Activated CD8-positive, alpha-beta memory T cell treated with anti-CD3 and anti-CD28 coated beads for 24 hours (primary cell): ENCODE results near the gene FXYD2.
A peak's percentile ranks its signal among the peaks of the same experiment; 100 is the strongest.

ENCODE experiments used
- DNase-seq: peaks from one replicate; pipeline ENCODE4 v3.0.0-alpha.2; 2020

FXYD2 gene

DNA sequence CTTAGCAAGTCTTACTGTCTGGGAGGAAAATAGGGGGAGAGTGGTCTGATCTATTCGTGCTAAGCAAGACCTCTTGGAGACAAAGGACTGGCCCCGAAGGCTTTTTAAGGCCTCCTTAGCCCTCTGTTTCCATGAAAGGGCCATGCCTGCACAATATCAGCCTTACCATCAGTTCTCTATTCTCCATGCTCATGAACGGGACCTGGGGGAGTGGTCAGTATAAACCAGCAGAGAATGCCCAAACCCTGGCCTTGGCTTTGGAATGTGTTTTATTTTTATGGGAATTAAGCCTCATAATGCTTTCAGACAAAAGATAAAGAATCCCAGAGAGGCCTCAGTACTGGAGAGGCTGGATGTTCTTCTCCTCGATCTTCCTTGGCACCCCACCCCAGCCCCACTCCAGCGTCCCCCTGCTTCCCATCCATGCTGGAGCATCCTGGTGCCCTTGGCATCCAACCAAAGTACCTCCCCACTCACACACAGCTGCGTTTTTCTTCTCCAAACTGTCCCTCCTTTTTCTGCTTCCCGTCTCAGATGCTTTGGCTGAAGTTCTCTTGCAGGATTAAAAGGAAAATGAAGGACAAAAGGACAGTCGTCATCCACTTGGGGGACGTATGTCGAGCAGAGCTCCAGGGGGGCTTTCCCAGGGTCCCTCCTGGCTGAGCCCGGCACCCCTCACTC lies 33.3 kb upstream of the FXYD2 start:
- DNase-seq: no peak

DNA sequence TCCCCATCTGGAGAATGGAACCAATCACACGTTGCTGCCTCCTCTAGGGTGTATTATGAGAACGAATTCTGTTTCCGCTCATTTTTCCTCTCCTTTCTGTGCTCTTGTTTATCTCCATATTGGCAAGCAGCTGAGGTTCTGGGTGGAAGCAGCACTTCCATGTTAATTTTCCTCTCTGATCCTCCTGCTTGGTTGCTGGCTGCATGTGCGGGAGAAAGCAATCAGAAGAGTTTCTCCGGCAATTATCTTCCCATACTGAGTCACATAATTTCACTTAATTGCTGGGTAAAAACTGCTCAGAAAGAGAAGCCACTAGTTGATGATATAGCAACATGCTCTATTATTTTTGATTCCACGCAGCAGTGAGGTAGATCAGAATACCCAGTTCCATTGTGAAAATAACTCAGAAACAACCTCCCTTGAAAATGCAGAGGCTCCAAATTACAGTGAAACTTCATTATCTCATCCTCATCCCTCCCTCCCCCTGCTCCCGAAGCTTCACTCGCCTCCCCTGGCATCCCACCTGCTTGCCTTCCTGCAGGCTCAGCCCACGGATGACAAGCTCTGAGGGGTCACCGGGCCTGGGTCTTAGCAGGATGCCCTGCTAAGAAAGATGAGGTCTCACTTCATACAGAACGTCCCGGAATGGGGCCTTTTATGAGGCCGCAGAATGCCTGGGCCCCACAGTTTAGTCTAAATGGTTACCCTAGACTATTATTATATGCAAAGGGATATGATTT lies 31.5 kb upstream of the FXYD2 start:
- DNase-seq: peak; percentile 13

DNA sequence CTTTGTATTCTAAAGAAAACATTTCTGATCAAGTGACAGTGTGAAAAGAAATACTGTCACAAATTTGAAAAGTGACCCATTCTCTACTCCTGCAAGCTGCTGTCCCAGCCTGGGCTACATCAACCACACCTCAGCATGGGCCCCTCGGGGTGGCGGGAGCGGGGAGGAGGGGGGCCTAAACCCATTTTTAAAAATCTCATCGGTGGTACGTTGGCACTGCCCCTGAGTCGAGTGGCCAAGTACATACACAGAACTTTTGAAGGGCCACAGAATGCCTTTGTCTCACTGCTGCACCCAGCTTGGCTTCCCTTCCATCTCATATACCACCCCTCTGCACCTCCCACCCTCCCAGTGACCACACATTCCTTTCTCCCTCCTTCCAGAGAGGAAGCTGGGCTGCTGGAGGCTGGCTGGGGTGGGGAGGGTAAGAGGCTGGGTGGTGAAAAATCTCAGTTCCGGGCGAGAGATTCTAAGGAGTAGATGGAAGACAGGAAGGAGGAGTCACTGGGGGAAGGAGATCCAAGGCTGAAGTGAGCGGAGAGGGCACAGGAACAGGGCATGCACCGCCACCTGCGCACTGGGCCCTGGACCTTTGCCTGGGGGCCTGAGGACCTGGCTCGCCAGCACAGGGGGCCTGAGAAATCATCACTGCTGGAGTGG lies 30.8 kb upstream of the FXYD2 start:
- peak; percentile 13 for DNase-seq

DNA sequence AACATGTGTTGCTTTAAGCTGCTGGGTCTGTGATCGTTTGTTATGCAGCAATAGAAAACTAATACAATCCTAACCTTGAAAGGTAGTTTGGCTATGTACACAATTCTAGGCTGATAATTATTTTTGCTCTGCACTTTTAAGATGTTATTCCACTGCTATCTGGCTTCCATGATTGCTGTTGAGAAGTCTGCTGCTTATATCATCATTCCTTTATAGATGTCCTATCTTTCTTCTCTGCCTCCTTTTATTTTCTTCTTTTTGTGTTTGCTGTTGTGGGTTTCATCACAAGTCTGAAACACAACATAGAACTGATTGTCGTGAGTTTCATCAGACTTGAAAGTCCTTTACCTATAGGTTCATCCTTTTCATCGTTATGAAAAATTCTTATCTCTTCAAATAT lies 27.8 kb upstream of the FXYD2 start:
- DNase-seq: no peak

DNA sequence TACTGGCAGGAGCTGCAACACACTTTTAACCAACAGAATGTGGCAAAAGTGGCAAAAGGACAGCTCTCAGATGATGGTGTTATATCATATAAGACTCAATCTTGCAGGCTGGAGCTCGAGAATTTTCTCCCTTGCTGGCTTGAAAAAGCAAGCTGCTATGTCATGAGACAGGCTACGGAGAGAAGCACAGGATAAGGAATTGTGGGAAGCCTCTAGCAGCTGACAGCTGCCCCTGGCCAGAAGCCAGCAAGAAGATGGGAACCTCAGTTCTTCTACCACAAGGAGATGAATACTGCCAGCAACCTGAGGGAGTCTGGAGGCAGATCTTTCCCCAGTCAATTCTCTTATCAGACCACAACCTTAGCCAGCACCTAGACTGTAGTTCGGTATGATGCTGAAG lies 27.3 kb upstream of the FXYD2 start:
- DNase-seq: no peak

DNA sequence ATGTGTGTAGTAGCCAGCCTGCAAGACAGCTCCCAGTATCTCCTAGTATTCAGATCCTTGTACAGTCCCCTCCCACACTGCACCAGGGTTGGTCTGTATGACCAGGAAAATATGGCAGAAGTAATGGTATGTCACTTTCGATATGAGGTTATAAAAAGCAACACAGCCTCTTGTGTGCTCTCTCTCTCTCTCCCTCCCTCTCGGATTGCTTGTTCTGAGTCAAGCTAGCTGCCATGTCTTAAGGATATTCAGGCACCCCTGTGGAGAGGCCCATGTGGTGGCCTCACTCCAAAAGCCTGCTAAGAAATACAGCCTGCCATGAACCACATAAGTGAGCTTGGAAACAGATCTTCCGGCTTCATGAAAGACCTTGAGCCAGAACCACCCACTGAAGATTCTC lies 26.6 kb upstream of the FXYD2 start:
- no peak for DNase-seq

DNA sequence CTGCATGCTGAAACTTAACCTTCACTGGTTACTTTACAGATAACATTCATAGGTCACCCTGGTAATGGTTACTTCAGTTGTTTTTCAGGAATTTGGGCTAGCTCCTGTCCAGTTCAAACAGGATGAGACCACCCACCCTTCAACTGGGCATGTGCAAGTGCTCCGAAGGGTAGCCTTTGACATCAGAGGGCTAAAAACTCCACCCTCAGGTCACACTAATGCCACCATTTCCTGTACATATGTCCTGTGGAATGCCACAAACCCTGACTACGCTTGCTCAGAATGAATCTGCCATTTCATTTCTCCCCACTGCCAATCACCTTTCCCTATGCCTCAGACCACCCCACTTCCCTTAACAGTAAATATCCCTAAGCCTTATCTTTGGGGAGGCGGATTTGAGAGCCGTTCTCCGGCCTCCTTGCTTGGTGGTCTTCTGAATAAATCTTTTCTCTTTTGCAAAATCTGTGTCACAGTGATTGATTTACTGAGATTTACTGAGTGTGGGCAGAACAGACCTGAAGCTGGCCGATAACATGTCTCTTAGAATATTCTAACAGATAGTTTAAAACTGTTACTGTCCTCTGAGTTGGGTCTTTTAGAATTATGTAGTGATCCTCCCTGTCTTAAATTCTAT lies 25.4 kb upstream of the FXYD2 start:
- DNase-seq: peak; percentile 48

DNA sequence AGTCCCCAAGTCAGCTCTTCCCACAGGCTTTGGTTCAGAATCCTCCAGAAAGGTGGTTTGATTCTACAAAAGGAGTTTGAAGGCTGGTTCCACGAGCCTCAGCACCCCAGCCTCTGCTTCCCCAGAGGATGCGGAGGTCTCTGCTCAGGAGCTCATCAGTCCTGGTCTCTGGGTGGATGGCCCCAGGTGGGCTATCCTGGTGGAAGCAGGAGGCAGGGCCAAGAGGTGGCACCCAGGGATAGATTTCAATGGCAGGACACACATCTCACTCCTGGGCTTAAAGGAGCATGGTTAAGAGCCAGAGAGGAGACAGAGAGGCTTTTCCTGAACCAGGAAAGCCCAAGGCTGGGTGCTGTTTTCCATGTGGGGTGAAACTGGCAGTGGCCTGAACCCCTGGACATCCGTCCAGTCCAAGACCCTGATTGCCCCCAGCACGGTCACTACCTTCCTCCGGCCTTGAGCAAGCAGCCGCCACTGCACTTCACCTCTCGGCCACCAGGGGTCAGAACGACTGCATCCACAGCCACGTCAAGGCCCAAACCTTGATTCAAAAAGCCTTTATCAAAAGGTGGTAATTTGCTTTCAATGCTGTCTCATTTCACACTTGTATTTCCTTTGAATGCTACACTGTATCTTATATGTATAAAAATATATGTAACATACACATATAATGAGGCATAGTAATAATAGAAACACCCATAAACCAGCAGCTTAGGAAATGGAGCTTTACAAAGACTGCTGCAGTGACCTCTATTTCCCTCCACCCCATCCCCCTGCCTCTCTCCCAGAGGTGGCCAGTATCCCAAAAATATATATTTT lies 19.3 kb upstream of the FXYD2 start:
- peak; percentile 96 for DNase-seq

DNA sequence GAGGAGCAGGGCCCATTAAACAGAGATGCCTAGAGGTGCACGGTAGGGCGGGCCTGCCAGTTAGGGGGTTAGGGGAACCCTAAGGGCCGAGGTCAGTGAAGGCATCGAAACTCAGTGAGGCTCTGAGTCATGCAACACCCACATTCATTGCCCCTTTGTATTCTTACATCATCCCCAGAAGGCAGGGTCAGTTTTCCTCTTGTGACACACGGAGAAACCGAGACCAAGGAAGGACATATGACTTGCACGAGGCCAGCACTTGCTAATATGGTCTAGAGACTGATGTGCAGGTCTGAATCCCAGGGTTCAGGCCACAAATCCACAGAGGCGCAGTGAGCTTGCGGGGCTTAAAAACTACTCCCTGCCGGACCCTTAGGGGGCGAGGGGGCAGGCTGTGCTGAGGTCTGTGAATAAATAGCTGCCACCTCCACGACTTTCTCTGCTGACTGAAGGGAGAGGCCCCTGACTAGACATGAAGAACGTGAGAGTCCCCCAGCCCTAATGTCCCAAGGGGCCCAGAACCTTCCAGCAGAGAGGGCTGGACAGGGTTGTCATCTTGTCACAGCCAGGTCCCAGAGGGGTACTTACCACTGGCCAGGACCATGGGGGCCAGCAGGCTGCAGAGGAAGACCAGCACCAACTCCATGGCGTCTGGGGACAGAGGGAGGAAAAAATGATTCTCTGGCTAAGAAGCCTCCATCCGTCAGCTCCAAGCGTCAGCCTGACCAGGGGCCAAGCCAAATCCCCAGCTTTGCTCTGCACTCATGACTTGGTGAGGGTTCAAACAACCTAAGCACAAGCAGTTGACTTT lies 17.8 kb upstream of the FXYD2 start:
- DNase-seq: peak; percentile 55

DNA sequence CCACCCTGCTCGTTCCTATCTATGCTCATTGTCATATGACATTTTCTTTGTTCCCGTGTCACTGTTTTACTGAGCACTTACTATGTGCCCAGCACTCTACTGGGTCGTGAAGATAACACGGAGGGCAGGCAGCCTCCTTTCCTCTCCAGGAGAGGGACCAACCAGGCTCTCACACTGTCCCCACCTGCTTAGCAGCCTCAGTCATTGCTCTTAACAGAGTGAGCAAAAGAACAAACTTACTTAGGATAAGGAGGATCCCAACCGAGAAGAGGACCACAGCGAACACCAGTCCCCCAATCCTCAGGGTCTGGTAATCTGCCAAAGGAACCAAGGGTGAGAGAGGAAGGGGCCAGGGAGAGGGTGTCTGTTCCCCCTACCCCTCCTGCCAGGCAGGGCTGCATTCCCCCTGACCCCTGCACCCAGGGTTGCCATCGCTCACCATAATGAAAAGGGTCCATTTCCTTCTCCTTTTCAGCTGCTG lies 17.0 kb upstream of the FXYD2 start:
- DNase-seq: peak; percentile 50

DNA sequence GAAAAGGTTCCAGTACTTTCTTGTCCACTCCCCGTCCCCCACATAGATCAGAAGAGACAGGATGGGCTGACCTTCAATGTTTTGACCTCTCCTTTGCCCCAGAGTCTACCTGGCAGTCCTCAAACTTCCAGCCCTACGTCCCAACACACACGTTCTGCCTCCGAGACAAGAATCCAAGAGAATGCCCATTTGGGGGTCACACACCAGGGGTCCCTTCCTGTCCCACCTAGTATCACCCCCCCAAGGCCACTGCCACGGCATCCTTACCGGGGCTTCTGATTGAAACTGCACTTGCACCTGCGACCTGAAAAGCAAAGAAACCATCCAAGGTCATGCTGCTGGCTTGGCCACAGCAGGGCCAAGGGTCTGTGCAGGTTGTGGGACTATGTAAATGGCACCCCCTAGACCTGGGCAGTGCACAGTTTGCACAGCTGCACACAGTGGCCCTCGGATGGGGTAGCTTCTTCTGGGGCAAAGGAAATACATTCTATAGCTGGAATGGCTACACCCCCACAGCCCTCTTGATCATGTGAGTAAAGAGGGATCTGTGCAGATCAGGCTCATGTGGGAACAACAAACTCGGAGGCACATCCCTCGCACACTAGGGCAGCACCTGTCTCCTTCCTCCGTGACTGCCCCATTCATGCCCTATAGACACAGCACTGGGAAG lies 16.5 kb upstream of the FXYD2 start:
- peak; percentile 46 for DNase-seq

DNA sequence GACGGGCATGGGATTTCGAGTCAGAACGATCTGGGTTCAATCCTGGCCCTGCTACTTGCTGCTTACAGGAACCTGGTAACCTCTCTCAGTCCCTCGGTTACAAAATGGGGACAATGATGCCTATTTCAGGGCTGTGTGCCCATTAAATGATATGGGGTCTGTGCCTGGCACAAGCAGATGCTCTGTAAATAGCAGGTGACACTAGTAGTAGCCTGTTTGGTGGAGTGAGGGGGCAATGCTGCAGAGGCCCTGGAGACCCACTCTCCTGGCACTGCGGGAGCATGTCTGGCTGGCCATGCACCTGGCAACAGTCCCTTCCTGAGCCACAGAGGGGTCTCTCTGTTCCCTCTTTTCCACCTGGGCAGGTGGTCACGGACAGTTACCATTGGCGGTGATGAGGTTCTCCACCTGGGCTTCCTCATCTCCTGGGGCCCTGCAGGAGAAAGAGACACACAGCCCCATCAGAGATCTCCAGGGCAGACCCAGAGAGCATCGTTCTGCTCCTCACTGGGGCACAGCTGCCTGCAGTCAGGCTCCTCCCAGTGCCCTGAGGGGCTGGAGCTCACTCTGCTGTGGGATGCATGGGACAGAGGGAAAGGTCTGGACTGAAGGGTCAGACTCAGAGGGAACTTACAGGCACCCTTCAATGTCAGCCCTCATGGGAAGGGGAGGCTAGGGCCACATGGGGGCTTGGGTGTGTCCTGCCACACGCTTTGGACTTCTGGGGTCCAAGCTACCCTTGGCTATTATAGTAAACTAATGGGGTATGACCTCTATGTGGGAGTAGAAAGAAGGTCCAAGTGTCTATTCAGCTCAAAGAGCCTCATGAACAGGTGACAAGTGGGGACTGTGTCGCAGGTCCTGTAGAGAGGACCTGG lies 15.6 kb upstream of the FXYD2 start:
- peak; percentile 52 for DNase-seq

DNA sequence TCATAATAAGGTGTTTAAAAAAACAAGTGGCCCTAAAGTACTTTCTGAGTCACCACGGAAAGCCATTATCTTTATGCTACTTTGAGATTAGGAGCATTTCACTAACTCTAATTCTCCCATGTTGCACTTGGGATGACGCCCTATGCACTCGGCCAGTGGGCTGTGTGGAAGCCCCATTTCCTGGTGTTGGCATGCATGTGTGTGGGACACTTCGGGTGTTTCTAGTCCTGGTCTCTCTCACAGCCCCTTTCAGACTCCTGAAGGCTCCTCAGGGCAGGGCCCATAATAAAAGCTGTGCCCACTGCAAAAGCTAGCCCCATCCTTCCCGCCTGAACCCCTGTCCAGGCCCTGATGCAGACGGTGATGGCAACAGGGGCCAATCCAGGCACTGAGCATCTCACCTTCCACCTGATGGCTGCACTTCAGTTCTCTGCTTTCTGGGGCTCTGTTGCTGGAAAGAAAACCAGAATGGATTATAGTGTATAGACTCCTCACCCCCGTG lies 14.9 kb upstream of the FXYD2 start:
- DNase-seq: peak; percentile 47

DNA sequence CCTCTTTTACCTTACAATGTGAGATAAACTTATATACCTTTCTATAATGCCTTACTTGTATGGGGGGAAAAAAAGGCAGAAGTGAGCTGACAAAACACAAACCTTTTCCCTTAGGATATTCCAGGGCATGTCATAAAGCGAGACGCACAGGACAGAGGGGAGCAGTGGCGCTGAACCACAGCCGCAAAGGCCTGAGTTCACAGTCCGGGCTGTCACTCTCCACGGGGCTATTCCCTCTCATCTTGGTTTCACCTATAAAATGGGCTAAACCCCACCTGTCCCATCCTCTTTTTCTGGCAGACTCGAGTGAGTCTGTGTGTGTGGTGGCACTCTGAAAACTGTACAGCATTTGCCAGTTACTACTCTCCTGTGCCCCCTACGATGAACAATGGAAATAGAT lies 14.4 kb upstream of the FXYD2 start:
- DNase-seq: peak; percentile 48

DNA sequence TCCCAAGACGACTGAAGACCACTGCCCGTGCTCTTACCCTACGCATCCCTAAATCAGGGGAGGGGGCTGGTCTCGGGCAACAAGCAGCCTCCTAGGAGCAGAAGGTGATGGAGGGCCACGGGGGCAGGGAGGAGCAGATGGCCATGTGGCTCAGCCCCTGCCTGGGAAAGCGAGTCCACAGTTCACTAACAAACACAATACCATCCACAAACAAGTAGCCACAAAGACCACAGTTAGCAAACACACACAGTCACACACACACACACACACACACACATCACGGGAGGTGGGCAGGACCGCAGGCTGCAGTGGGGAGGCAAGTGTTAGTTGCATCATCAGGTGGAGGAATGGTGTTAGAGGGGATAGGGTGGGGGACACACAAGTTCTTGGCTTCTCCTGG lies 13.2 kb upstream of the FXYD2 start:
- no peak for DNase-seq

DNA sequence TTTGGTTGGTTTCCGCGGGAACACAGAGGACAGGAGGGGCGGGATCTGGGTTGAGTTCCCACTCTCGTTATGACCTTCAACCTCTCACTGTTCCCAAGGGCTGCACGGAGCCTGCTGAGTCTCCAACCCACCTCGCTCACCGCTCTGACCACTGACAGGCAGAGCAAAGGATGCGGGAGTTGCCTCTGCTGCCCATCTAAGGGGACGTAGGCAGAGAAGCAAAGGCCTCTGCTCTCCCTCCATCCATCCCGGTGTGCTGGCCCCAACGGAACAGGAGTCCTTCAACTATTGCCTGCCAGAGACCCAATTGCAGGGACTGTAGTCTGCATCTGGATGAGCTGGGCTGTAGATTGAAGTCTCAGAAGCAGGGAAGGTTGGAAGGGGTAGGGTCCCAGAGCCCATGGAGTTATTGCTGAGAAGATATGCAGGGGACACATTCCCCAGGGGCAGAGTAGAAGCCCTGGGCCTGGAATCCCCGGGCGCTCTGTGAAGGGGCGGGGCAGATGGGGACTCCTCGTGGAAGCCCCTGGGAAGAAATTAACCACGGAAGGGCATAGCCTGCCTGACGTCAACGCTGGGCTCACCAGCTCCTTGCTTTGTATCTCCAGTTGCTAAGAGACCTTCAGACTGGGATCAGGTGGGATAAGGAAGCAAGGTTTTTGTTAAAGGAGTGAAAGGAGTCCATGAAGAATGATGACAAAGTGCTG lies 12.7 kb upstream of the FXYD2 start:
- peak; percentile 49 for DNase-seq

DNA sequence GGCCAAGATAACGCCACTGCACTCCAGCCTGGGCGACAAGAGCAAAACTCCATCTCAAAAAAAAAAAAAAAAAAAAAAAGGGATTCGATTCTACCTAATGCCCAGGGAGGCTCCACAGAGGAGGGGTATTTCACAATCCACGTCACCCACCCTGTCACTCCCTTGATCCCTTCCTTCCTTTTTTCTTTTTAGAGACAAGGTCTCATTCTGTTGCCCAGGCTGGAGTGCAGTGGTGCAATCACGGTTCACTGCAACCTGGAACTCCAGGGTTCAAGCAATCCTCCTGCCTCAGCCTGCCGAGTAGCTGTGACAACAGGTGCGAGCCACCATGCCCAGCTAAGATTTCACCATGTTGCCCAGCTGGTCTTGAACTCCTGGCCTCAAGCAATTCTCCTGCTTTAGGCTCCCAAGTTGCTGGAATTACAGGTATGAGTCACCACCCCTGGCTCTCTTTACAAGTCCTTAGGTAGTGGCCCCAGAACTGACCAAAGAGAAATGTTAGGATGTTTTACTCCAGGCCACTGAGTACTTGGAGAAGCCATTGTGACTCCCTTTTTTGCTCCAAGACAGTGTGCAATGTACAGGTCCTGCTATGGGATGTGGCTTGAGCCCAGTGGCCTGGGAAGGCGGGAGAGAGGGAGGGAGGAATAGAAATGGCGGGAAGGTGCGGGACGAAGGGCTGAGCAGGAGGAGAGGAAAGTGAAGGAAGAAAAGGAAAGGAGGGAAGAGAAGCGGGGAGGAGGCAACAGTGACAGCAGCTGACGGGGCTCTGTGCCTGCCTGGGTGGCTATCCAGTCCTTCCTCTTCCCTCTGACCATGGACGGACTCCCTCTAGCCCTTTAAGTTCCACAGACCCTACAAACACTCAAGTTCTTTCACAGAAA lies 11.8 kb upstream of the FXYD2 start:
- DNase-seq: peak; percentile 44

DNA sequence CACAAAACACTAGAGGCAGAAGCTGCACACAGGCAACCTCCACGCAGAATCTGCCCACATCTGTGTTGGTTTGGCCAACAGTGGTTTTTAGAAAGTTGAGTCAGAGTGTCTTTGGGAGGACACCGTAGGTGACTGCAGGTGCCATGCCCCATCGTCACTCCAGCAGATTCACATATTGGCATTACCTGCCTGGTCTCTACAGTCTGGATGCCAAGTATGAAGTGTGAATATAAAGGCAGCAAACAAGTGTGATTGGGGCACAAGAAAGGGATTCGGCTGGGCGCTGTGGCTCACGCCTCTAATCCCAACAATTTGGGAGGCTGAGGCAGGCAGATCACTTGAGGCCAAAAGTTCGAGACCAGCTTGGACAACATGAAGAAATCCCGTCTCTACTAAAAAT lies 11.0 kb upstream of the FXYD2 start:
- DNase-seq: peak; percentile 51
